Keratinocyte (primary cell): ENCODE results near the gene CYP3A4. TPM values are rescaled to one million over a fixed set of nuclear protein-coding genes. Genes with fewer than 3 reads are reported as not detected.
"Not testable (repeated sequence)": the region's sequence is repeated elsewhere in the genome, so short reads cannot be mapped to it uniquely, and the experiment has no call there.

Source experiments
- DNase-seq: peaks from one replicate; pipeline ENCODE4 v3.0.0-alpha.2; 2011; ENCODE audit warnings: low read depth, missing footprints, low spot score
- FAIRE-seq: peaks from 2 replicates; lab custom pipeline; 2011; peaks lifted over from hg19 to GRCh38; lab: Jason Lieb, UNC
- H2AFZ ChIP-seq: 2 replicates; pipeline ENCODE4 v1.6.0; 2012; ENCODE audit warnings: low read length, control low read depth, inconsistent platforms; ENCODE audit not compliant: control insufficient read depth
- H3K27ac ChIP-seq: 2 replicates; pipeline ENCODE4 v1.5.1; 2011; ENCODE audit warnings: low read length; ENCODE audit not compliant: control insufficient read depth, insufficient read depth
- H3K27me3 ChIP-seq: 3 replicates; pipeline ENCODE4 v1.6.0; 2011; ENCODE audit warnings: low read length; ENCODE audit not compliant: control insufficient read depth, insufficient read depth; ENCODE audit errors: extremely low read depth
- H3K36me3 ChIP-seq, 2 experiments: 2 replicates in 1 of 2; 3 replicates in 1 of 2; pipeline ENCODE4 v1.5.1; 2011; ENCODE audit warnings: low read length in 2 of 2, mild to moderate bottlenecking in 1 of 2; ENCODE audit not compliant: control insufficient read depth in 2 of 2, insufficient read depth in 2 of 2; ENCODE audit errors: extremely low read depth in 1 of 2
- H3K4me1 ChIP-seq: 3 replicates; pipeline ENCODE4 v1.5.1; 2011; ENCODE audit warnings: low read length; ENCODE audit not compliant: control insufficient read depth, insufficient read depth; ENCODE audit errors: extremely low read depth
- H3K4me2 ChIP-seq: 3 replicates; pipeline ENCODE4 v1.6.0; 2011; ENCODE audit warnings: low read depth, low read length; ENCODE audit not compliant: control insufficient read depth, insufficient read depth; ENCODE audit errors: extremely low read depth
- H3K4me3 ChIP-seq, 3 experiments: fragments of 200-600 bp in 1 of 3; sonication (generic) in 1 of 3; 2 replicates in 2 of 3; 3 replicates in 1 of 3; pipeline ENCODE4 v1.5.1; 2011 to 2016; ENCODE audit warnings: low read length in 3 of 3, mild to moderate bottlenecking in 3 of 3, control low read depth in 2 of 3, inconsistent platforms in 1 of 3, low read depth in 1 of 3, mixed read lengths in 1 of 3, mixed run types in 1 of 3, moderate library complexity in 1 of 3; ENCODE audit not compliant: control insufficient read depth in 2 of 3, insufficient read depth in 2 of 3; ENCODE audit errors: extremely low read depth in 1 of 3
- H3K79me2 ChIP-seq: 2 replicates; pipeline ENCODE4 v1.6.0; 2012; ENCODE audit warnings: low read length; ENCODE audit not compliant: control insufficient read depth, insufficient read depth
- H3K9ac ChIP-seq: 3 replicates; pipeline ENCODE4 v1.6.0; 2011; ENCODE audit warnings: low read length; ENCODE audit not compliant: control insufficient read depth, insufficient read depth; ENCODE audit errors: extremely low read depth
- H3K9me1 ChIP-seq: 3 replicates; pipeline ENCODE4 v1.6.0; 2011; ENCODE audit warnings: low read length; ENCODE audit not compliant: control insufficient read depth, insufficient read depth; ENCODE audit errors: extremely low read depth
- H3K9me3 ChIP-seq: 2 replicates; pipeline ENCODE4 v1.5.1; 2012; ENCODE audit warnings: low read depth, low read length; ENCODE audit not compliant: control insufficient read depth
- H4K20me1 ChIP-seq: 3 replicates; pipeline ENCODE4 v1.6.0; 2011; ENCODE audit warnings: low read length; ENCODE audit not compliant: control insufficient read depth, insufficient read depth; ENCODE audit errors: extremely low read depth
- EZH2 ChIP-seq: IDR thresholded peaks from one replicate; pipeline ENCODE4 v1.6.1; 2012; ENCODE audit warnings: inconsistent platforms, mild to moderate bottlenecking, low read length, moderate library complexity
- dilution Hi-C: fragments of 300-500 bp; cut with MboI; formaldehyde crosslinking; loops from one replicate; pipeline ENCODE4 v1.7.0; 2020; ENCODE audit warnings: low sequenced_read_pairs; ENCODE audit not compliant: extremely low pct_ligation_motif_present
- polyA plus RNA-seq, 5 experiments: library from polyadenylated mRNA; depleted of rRNA in 3 of 5; stranded (reverse) in 3 of 5; stranded (forward) in 1 of 5; unstranded in 1 of 5; fragments of >200 nt; gene quantifications; 1 replicate in 1 of 5; 2 replicates in 3 of 5; 3 replicates in 1 of 5; pipeline versions ENCODE4 v1.2.1 to v1.2.3, GENCODE V29; 2011 to 2012; ENCODE audit warnings: missing spikeins in 2 of 5, low read depth in 1 of 5, low replicate concordance in 1 of 5
- TF ChIP-seq, protein P1 (sequence below), 3 experiments: IDR thresholded peaks in 1 of 3; conservative IDR thresholded peaks in 1 of 3; optimal IDR thresholded peaks in 1 of 3; 2 replicates in 2 of 3; 3 replicates in 1 of 3; pipeline versions ENCODE3 to v1.5.1; 2011; ENCODE audit warnings: low read length in 3 of 3, mild to moderate bottlenecking in 3 of 3, moderate library complexity in 2 of 3, control low read depth in 1 of 3, inconsistent platforms in 1 of 3; ENCODE audit not compliant: insufficient read depth in 2 of 3; ENCODE audit errors: extremely low read depth in 1 of 3

Gene CYP3A4
- polyA plus RNA-seq, 1 donor (not counting 4 experiments of a cell fraction or from before 2014, with no cell fraction given): not detected

DNA sequence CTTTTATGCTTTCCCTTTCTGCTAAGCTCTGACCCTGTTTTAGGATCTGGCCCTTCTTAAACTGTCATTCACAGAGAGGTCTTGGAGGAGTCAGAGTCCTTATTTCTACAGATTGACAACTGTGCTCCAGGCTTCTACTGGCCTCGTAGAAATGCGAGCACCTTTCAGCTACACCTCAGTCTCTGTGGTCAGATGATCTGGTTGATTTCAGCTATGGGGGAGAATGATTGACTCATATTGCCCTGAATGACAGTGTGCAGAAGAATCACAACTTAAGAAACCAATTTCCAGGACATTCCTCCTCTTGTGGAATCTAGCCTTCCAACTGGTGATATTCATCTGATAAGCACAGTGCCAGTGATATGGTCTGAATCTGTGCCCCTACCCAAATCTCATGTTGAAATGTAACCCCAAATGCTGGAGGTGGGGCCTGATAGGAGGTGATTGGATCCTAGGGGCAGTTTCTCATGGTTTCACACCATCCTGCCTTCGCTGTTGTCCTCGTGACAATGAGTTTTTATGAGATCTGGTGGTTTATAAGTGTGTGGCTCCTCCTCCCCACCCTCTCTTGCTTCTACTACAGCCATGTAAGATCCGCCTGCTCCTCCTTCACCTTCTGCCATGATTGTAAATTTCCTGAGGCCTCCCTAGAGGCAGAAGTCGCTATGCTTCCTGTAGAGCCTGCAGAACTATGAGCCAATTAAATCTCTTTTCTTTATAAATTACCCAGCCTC, 35.0 kb downstream of the CYP3A4 start:
- dilution Hi-C loops: no loop called here
- DNase-seq: no peak
- H3K27me3 ChIP-seq: no peaks in the 10 kb centered on the region

DNA sequence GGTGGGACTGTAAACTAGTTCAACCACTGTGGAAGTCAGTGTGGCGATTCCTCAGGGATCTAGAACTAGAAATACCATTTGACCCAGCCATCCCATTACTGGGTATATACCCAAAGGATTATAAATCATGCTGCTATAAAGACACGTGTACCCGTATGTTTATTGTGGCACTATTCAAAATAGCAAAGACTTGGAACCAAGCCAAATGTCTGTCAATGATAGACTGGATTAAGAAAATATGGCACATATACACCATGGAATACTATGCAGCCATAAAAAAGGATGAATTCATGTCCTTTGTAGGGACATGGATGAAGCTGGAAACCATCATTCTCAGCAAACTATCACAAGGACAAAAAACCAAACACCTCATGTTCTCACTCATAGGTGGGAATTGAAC, 37.1 kb downstream of the CYP3A4 start:
- dilution Hi-C loops, H3K9me1 ChIP-seq, H3K9ac ChIP-seq, H2AFZ ChIP-seq, H3K27me3 ChIP-seq, DNase-seq, H3K4me2 ChIP-seq, H3K9me3 ChIP-seq, H4K20me1 ChIP-seq, H3K79me2 ChIP-seq, H3K27ac ChIP-seq, H3K36me3 ChIP-seq, FAIRE-seq, H3K4me3 ChIP-seq: not testable (repeated sequence)
- H3K4me1 ChIP-seq: peaks cover 22% of the 10 kb centered on the region

More for the DNA sequence above, 35.0 kb downstream of the CYP3A4 start:
- Histone ChIP-seq H4K20me1 (no peaks in the 10 kb centered on the region), H3K79me2 (no peaks in the 10 kb centered on the region), H3K4me3 (no peak overlapping the region), H3K9ac (no peak overlapping the region), H2AFZ (no peak overlapping the region), H3K9me1 (no peaks in the 10 kb centered on the region), H3K9me3 (no peaks in the 10 kb centered on the region), H3K4me1 (peaks cover 25% of the 10 kb centered on the region), H3K36me3 (no peaks in the 10 kb centered on the region), H3K4me2 (no peak overlapping the region), H3K27ac (no peak overlapping the region)
- TF ChIP-seq, protein P1, sequence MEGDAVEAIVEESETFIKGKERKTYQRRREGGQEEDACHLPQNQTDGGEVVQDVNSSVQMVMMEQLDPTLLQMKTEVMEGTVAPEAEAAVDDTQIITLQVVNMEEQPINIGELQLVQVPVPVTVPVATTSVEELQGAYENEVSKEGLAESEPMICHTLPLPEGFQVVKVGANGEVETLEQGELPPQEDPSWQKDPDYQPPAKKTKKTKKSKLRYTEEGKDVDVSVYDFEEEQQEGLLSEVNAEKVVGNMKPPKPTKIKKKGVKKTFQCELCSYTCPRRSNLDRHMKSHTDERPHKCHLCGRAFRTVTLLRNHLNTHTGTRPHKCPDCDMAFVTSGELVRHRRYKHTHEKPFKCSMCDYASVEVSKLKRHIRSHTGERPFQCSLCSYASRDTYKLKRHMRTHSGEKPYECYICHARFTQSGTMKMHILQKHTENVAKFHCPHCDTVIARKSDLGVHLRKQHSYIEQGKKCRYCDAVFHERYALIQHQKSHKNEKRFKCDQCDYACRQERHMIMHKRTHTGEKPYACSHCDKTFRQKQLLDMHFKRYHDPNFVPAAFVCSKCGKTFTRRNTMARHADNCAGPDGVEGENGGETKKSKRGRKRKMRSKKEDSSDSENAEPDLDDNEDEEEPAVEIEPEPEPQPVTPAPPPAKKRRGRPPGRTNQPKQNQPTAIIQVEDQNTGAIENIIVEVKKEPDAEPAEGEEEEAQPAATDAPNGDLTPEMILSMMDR (optimal IDR thresholded peaks at IDR 0.05 in 1 of 3, IDR thresholded peaks at IDR 0.05 in 1 of 3, conservative IDR thresholded peaks at IDR 0.05 in 1 of 3; ENCODE audit: extremely low read depth in 1 of 3, insufficient read depth in 2 of 3, low read length in 3 of 3): no peak
- no peak for TF ChIP-seq EZH2
- no peak for FAIRE-seq

DNA sequence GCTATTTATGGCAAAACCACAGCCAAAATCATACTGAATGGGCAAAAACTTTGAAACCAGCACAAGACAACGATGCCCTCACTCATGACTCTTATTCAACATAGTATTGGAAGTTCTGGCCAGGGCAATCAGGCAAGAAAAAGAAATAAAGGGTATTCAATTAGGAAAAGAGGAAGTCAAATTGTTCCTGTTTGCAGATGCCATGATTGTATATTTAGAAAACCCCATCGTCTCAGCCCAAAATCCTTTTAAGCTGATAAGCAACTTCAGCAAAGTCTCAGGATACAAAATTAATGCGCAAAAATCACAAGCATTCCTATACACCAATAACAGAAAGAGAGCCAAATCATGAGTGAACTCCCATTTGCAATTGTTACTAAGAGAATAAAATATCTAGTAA, 38.6 kb downstream of the CYP3A4 start:
- dilution Hi-C loops, H3K9me3 ChIP-seq, DNase-seq, H3K4me3 ChIP-seq, H3K4me2 ChIP-seq, H3K9me1 ChIP-seq, H3K27me3 ChIP-seq, H2AFZ ChIP-seq, FAIRE-seq, H3K9ac ChIP-seq, H3K27ac ChIP-seq, H3K4me1 ChIP-seq, H3K79me2 ChIP-seq, H3K36me3 ChIP-seq, H4K20me1 ChIP-seq: not testable (repeated sequence)
